Endothelial cell of hepatic sinusoid (primary cell): ENCODE measurements around the gene CAPZA1.
"Not testable (repeated sequence)": the region's sequence is repeated elsewhere in the genome, so short reads cannot be mapped to it uniquely, and the experiment has no call there.

Experiments used
- in situ Hi-C: cut with HindIII; loops from 2 replicates; pipeline ENCODE4 v1.10.0; 2017; ENCODE audit warnings: low sequenced_read_pairs

CAPZA1 gene

GRCh38 chr1:112626193-112626592 lies 6.6 kb downstream of the CAPZA1 start:
- in situ Hi-C loops = loop anchor here (5.0 kb wide), 1 partner anchor 36 kb away; no protein-coding TSS in a partner anchor

- in situ Hi-C loops = loop anchor here (5.0 kb wide), 1 partner anchor 35 kb away; no protein-coding TSS in a partner anchor
These were observed 7.3 kb downstream of the CAPZA1 start for GRCh38 chr1:112626887-112627286.

- in situ Hi-C loops = loop anchor here (5.0 kb wide), 1 partner anchor 34 kb away; no protein-coding TSS in a partner anchor
These were observed 8.9 kb downstream of the CAPZA1 start for GRCh38 chr1:112628516-112628915.

GRCh38 chr1:112629256-112629655 lies 9.6 kb downstream of the CAPZA1 start:
- in situ Hi-C loops = loop anchor here (5.0 kb wide), 1 partner anchor 33 kb away; no protein-coding TSS in a partner anchor

DNA sequence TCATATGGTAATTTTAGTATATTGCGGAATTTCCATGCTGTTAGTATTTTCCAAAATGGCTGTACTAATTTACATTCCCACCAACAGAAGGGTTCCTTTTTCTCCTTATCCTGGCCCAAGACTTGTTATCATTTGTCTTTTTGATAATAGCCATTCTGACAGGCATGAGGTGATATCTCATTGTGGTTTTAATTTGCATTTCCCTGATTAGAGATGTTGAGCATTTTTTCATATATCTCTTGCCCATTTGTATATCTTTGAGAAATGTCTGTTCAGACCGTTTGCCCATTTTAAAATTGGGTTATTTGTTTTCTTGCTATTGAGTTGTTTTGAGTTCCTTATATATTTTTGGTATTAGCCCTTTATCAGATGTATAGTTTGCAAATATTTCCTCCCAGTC lies 14.0 kb downstream of the CAPZA1 start:
- in situ Hi-C loops = no loop called here

GRCh38 chr1:112634367-112634766 lies 14.7 kb downstream of the CAPZA1 start:
- in situ Hi-C loops = no loop called here

- in situ Hi-C loops = no loop called here
These were observed 16.4 kb downstream of the CAPZA1 start for GRCh38 chr1:112636056-112636455.

DNA sequence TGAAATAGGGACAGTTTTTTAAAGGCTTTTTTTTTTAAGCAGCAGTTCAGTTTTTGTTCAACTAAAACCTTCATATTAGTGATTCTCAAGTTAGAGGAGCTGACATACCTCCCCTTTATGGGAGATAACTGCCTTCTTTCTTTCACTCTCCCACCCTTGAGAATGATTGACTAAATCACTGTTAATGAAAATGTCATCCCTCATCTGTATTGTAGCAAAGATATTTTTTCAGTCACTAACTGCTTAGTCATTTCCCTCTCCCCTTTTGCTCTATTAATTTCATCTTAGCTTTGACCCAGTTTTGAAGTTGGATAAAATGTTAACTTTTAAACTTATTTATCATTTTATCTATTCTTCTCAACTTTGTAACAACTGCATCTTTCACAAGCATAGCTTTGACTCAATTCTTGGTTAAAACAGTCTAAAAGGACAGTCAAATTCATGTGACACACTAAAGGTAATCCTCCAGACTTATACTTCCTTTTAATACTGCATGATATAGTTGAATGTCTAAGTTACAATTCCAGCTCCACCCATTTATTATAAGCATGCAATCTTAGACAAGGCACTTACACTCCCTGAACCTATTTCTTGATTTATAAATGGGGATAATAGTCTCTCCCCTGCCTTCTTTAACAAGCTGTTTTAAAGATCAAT lies 17.1 kb downstream of the CAPZA1 start:
- in situ Hi-C loops = no loop called here

GRCh38 chr1:112637254-112638109 lies 17.9 kb downstream of the CAPZA1 start:
- in situ Hi-C loops = no loop called here

GRCh38 chr1:112638110-112638428 lies 18.4 kb downstream of the CAPZA1 start:
- in situ Hi-C loops = no loop called here

GRCh38 chr1:112640437-112640836 lies 20.8 kb downstream of the CAPZA1 start:
- in situ Hi-C loops = not testable (repeated sequence)

GRCh38 chr1:112643080-112643479 lies 23.4 kb downstream of the CAPZA1 start:
- in situ Hi-C loops = no loop called here

GRCh38 chr1:112646225-112646624 lies 26.6 kb downstream of the CAPZA1 start:
- in situ Hi-C loops = no loop called here

DNA sequence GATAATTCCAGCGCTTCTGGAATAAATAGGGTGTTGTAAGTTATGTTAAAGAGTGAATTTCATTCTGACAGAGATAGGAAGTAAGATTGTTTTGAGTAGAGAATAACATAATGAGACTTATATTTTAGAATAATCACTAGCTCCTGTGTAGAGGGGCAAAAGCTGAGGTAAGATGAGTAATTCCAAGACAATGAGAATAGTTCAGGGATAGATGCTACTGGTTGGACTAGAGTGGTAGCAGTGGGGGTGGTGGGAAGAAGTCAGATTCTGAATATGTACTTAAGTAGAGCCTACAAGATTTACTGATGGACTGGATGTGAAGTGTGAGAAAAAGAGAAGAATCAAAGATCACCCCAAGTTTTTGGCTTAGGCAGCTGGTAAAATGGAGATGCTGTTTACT lies 31.6 kb downstream of the CAPZA1 start:
- in situ Hi-C loops = no loop called here

DNA sequence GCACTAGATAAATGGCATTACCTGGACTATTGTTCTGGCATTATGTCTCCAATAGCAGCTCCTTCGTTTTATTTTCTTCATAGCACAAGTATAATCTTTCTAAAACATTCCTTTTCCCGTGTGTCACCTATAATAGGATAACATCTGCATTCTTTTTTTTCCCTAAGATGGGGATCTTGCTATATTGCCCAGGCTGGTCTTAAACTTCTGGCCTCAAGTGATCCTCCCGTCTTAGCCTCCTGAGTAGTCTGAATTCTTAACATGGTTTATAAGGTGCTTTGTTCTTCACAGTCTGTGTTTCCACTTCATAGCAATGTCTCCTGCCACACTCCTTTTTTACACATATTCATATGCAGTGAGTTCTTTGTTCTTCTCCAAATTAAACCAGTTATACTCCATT lies 46.2 kb downstream of the CAPZA1 start:
- in situ Hi-C loops = no loop called here

GRCh38 chr1:112666946-112667345 lies 47.3 kb downstream of the CAPZA1 start:
- in situ Hi-C loops = no loop called here

- in situ Hi-C loops = no loop called here
These were observed 52.4 kb downstream of the CAPZA1 start for GRCh38 chr1:112672009-112672408.

GRCh38 chr1:112672842-112673241 lies 53.2 kb downstream of the CAPZA1 start:
- in situ Hi-C loops = no loop called here

DNA sequence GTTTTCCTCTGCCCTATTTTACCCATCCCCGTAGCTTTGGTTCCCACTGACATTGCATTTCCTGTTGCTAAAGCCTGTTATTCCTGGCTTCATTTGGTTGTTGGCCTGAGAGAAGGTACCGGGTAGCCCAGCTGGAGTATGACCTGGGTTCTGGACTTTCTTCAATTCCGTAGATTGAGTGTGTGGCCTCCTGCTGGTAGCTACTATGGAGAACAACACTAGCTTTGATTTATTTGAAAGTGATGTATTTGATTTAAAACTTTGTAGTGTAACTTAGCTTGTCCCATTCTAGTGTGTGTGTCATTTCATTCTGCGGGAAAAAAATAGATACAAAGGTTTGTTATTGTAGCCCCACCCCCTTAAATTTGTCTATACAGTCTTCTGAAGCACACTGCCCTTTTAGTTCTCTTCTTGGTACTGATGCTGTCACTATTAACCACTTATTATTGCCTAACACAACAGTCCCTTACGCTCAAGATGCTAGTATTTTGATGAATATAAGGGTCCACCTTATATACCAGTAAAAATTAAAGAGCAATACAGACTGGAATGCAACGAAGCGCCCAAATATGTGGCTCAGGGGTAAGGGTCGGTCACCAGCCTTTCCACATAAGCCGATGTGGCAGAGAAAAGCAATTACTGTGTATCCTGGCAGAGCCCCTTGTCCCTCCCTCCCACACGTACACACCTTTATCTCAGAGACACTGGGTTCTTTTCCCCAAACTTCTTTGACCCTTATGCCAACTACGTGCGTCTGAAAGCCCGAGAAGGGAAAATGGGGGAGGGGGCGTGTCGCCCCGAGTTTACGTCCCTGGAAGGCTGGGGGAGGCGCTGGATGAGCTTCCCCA lies 54.2 kb downstream of the CAPZA1 start:
- in situ Hi-C loops = no loop called here

GRCh38 chr1:112674440-112674985 lies 54.9 kb downstream of the CAPZA1 start, which contains the start of gene MOV10:
MOV10 (plus strand) TSS chr1:112674659; CDS start chr1:112674913, 254 bp downstream.
- in situ Hi-C loops = no loop called here
